ENCODE data around the gene RGS3. TPM values are rescaled to one million over a fixed set of nuclear protein-coding genes. Genes with fewer than 3 reads are reported as not detected.

Gene RGS3
- total RNA-seq, 1 donor from 2014 or later = 29.9 TPM

DNA sequence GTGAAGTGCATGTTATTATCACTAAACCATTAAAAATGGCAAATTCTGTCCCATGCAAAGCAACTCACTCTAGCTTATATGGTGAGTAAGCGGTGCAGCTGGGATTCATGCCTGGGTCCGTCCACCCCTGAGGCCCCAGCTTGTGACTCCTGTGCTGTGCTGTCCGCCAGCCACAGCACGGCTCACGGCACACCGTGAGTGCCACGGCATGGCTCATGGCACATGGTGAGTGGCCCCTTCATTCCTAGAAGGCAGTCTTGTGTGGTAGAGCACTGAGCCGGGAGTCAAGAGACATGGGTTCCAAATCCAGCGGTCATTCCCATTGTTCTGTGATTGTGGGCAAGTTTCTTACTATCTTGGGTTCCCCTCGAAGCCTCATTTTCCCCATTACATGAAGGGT, 18.8 kb downstream of the RGS3 start:
- Mint-ChIP-seq H3K4me3 (no peak overlapping the region), H3K27ac (no peak overlapping the region), H3K36me3 (no peaks in the 10 kb centered on the region), H3K27me3 (no peaks in the 10 kb centered on the region), H3K9me3 (no peaks in the 10 kb centered on the region), H3K4me1 (ENCODE audit: unreplicated experiment) (peaks cover 5% of the 10 kb centered on the region)
- DNase-seq (ENCODE audit: extremely low spot score, unreplicated experiment) = no peak
- TF ChIP-seq, protein P1, sequence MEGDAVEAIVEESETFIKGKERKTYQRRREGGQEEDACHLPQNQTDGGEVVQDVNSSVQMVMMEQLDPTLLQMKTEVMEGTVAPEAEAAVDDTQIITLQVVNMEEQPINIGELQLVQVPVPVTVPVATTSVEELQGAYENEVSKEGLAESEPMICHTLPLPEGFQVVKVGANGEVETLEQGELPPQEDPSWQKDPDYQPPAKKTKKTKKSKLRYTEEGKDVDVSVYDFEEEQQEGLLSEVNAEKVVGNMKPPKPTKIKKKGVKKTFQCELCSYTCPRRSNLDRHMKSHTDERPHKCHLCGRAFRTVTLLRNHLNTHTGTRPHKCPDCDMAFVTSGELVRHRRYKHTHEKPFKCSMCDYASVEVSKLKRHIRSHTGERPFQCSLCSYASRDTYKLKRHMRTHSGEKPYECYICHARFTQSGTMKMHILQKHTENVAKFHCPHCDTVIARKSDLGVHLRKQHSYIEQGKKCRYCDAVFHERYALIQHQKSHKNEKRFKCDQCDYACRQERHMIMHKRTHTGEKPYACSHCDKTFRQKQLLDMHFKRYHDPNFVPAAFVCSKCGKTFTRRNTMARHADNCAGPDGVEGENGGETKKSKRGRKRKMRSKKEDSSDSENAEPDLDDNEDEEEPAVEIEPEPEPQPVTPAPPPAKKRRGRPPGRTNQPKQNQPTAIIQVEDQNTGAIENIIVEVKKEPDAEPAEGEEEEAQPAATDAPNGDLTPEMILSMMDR (conservative IDR thresholded peaks at IDR 0.05) = no peak

DNA sequence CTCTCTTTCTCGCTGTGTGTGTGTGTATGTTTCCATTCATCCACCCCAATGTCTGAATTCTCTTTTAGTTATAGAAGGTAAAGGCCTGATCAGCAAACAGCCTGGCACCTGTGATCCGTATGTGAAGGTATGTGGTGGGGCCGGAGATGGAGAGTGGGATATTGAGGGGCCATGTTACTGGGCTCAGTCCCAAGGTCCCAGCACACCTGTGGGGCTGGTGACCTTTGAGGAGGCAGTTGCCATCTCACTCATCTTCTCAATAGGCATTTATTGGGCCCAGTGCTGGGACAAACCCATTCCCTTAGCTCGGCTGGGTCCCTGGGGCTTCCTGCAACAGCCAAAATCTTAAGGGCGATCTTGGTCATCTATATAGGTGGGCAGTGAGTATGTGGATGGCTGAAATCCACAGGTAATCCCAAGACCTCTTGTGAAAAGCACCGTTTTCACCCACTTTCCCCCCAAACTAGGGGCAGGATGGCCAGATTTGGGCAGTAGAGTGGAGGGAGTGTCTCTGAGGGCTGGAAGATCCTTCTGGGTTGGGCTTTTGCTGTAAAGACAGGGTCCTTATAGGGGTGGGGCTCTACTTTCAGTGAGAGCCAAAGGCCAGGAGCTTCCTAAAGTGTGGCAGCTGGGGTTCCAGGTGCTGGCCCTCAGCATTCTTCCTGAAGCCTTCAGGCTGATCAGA, 19.6 kb downstream of the RGS3 start:
- H3K27ac Mint-ChIP-seq = no peak overlapping the region
- H3K36me3 Mint-ChIP-seq = no peaks in the 10 kb centered on the region
- no peaks in the 10 kb centered on the region for H3K9me3 Mint-ChIP-seq
- no peaks in the 10 kb centered on the region for H3K27me3 Mint-ChIP-seq
- no peak overlapping the region for H3K4me3 Mint-ChIP-seq
- TF ChIP-seq, protein P1 (conservative IDR thresholded peaks at IDR 0.05) = no peak
- DNase-seq (ENCODE audit: extremely low spot score, unreplicated experiment) = no peak
- peaks cover 5% of the 10 kb centered on the region for H3K4me1 Mint-ChIP-seq (ENCODE audit: unreplicated experiment)

DNA sequence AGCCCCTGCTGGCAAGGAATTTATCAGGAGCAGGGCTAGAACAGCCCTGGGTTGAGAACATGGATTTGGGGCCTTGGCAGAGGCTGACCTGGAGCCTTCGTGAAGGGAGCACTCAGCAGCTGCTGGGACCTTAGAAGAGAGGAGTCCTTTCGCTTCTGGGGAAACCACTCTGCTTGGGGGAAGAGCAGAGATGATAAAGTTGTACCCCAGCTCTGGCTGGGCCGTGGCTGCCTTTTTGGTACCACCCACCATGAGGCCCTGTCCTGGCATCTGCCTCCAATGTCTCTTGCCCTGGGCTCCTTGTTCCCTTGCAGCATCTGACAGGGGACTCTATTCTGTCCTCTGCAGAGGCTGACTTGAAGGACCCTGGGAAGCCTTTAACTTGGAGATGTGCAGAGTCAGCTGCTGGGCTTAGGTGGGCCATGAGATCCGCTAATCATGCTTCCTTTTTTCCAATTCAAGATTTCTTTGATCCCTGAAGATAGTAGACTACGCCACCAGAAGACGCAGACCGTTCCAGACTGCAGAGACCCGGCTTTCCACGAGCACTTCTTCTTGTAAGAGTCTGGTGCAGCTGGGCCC, 20.2 kb downstream of the RGS3 start:
- Mint-ChIP-seq H3K27ac (no peak overlapping the region), H3K4me1 (ENCODE audit: unreplicated experiment) (peaks cover 4% of the 10 kb centered on the region), H3K27me3 (no peaks in the 10 kb centered on the region), H3K36me3 (no peaks in the 10 kb centered on the region), H3K4me3 (no peak overlapping the region), H3K9me3 (no peaks in the 10 kb centered on the region)
- TF ChIP-seq, protein P1 (conservative IDR thresholded peaks at IDR 0.05) = no peak
- no peak for DNase-seq (ENCODE audit: extremely low spot score, unreplicated experiment)

DNA sequence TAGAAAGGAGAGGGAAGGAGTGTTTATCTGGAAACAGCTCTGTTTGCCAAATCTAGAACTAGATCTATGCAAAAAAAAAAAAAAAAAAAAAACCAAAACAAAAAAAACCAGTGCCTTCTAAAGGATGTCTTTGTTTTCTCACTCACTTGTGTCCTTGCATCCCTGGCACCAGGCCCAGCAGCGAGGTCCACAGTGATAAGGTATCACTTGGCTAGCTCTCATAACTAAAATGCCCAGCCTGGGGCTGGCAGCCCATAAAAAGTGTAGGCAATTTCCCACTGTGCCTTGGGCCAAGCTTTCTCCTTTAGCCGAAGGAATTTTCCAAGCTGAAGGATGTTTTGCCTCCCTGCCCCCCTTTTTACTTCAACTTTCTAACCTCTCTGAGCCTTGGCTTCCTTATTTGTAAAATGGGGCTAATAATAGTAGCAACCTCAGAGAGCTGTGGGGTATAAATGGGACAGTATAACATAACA, 20.8 kb downstream of the RGS3 start:
- Mint-ChIP-seq H3K9me3 (no peaks in the 10 kb centered on the region), H3K27ac (no peak overlapping the region), H3K4me1 (ENCODE audit: unreplicated experiment) (no peaks in the 10 kb centered on the region), H3K36me3 (no peaks in the 10 kb centered on the region), H3K4me3 (no peak overlapping the region), H3K27me3 (no peaks in the 10 kb centered on the region)
- DNase-seq (ENCODE audit: extremely low spot score, unreplicated experiment) = no peak
- TF ChIP-seq, protein P1 (conservative IDR thresholded peaks at IDR 0.05) = no peak

DNA sequence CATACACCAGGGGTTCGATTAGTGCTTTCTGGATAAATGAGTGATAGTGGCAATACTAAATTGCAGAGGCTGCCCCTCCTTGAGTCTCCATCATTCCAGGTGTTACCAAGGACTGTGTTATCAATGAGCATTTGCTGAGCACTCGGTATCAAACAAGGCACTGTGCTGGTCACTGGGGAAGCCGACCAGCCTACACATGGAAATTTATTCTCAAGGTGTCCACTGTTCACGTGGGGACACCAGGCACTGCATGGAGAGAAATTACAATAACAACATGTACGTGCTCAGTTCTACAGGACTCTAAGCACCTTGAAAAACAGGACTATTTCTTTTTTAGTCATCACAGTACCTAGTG, 22.2 kb downstream of the RGS3 start:
- DNase-seq (ENCODE audit: extremely low spot score, unreplicated experiment) = no peak
- no peaks in the 10 kb centered on the region for H3K4me1 Mint-ChIP-seq (ENCODE audit: unreplicated experiment)
- no peaks in the 10 kb centered on the region for H3K36me3 Mint-ChIP-seq
- TF ChIP-seq, protein P1 (conservative IDR thresholded peaks at IDR 0.05) = no peak
- no peaks in the 10 kb centered on the region for H3K9me3 Mint-ChIP-seq
- no peaks in the 10 kb centered on the region for H3K27me3 Mint-ChIP-seq
- H3K4me3 Mint-ChIP-seq = no peak overlapping the region
- no peak overlapping the region for H3K27ac Mint-ChIP-seq
